ENCODE results near the gene MLF2.

The MLF2 gene

DNA sequence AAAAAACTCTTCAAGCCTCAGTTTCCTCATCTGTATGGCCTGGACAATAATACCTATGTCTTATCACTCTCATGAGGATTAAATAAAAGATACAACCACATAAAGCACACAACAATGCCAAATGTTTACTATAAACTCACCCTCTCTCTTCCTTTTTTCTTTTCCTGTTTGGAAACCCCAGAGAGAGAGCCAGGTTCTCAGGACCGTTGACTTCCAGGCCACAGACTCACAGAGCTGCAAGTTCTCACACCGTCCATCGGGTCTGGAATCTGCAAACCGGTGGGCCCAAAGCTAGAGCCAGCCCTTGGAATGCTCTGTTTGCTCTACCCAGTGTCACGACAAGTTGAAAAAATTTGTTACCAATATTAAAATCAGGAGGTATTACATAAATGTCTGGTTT lies 31.8 kb upstream of the MLF2 start:
- Histone ChIP-seq H3K27ac (no peak overlapping the region), H3K4me3 (ENCODE audit: low read depth, low read length) (no peak overlapping the region), H3K36me3 (replicated peaks) (no peaks in the 10 kb centered on the region), H3K27me3 (replicated peaks) (no peaks in the 10 kb centered on the region)
- in situ Hi-C loops (cut with HindIII; ENCODE audit: low pct_ligation_motif_present, low sequenced_read_pairs) = no loop called here
- TF ChIP-seq, protein P1, sequence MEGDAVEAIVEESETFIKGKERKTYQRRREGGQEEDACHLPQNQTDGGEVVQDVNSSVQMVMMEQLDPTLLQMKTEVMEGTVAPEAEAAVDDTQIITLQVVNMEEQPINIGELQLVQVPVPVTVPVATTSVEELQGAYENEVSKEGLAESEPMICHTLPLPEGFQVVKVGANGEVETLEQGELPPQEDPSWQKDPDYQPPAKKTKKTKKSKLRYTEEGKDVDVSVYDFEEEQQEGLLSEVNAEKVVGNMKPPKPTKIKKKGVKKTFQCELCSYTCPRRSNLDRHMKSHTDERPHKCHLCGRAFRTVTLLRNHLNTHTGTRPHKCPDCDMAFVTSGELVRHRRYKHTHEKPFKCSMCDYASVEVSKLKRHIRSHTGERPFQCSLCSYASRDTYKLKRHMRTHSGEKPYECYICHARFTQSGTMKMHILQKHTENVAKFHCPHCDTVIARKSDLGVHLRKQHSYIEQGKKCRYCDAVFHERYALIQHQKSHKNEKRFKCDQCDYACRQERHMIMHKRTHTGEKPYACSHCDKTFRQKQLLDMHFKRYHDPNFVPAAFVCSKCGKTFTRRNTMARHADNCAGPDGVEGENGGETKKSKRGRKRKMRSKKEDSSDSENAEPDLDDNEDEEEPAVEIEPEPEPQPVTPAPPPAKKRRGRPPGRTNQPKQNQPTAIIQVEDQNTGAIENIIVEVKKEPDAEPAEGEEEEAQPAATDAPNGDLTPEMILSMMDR (IDR thresholded peaks at IDR 0.05; ENCODE audit: low read depth, low read length, missing control alignments) = no peak
- DNase-seq = no peak

DNA sequence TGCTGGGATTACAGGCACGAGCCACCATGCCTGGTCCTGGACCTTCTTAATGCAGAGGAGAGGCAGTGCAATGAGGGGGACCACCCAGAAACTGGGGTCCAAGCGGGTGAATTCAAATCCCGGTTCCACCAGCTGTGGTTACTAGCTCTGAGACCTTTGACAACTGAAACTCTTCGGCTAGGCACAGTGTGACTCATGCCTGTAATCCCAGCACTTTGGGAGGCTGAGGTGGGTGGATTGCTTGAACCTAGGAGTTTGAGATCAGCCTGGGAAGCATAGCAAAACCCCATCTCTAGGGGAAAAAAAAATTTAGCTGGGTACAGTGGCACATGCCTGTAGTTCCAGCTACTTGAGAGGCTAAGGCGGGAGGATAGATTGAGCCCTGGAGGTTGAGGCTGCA lies 31.4 kb upstream of the MLF2 start:
- Histone ChIP-seq H3K36me3 (replicated peaks) (no peaks in the 10 kb centered on the region), H3K4me3 (ENCODE audit: low read depth, low read length) (no peak overlapping the region), H3K27ac (no peak overlapping the region), H3K27me3 (replicated peaks) (no peaks in the 10 kb centered on the region)
- TF ChIP-seq, protein P1 (IDR thresholded peaks at IDR 0.05; ENCODE audit: low read depth, low read length, missing control alignments) = no peak
- DNase-seq = no peak
- in situ Hi-C loops (cut with HindIII; ENCODE audit: low pct_ligation_motif_present, low sequenced_read_pairs) = no loop called here

- Histone ChIP-seq H3K4me3 (ENCODE audit: low read depth, low read length) (no peak overlapping the region), H3K27me3 (replicated peaks) (no peaks in the 10 kb centered on the region), H3K27ac (no peak overlapping the region), H3K36me3 (replicated peaks) (no peaks in the 10 kb centered on the region)
- in situ Hi-C loops (cut with HindIII; ENCODE audit: low pct_ligation_motif_present, low sequenced_read_pairs) = no loop called here
- TF ChIP-seq, protein P1 (IDR thresholded peaks at IDR 0.05; ENCODE audit: low read depth, low read length, missing control alignments) = no peak
- no peak for DNase-seq
Measured at GRCh38 chr12:6783828-6784227, 30.9 kb upstream of the MLF2 start.

- no peak overlapping the region for H3K27ac ChIP-seq
- no peaks in the 10 kb centered on the region for H3K27me3 ChIP-seq (replicated peaks)
- no peak overlapping the region for H3K4me3 ChIP-seq (ENCODE audit: low read depth, low read length)
- DNase-seq = no peak
- no peaks in the 10 kb centered on the region for H3K36me3 ChIP-seq (replicated peaks)
- TF ChIP-seq, protein P1 (IDR thresholded peaks at IDR 0.05; ENCODE audit: low read depth, low read length, missing control alignments) = no peak
- in situ Hi-C loops (cut with HindIII; ENCODE audit: low pct_ligation_motif_present, low sequenced_read_pairs) = no loop called here
Measured at GRCh38 chr12:6782850-6783566, 30.1 kb upstream of the MLF2 start.

- H3K27me3 ChIP-seq (replicated peaks) = no peaks in the 10 kb centered on the region
- no peaks in the 10 kb centered on the region for H3K36me3 ChIP-seq (replicated peaks)
- DNase-seq = no peak
- in situ Hi-C loops (cut with HindIII; ENCODE audit: low pct_ligation_motif_present, low sequenced_read_pairs) = no loop called here
- TF ChIP-seq, protein P1 (IDR thresholded peaks at IDR 0.05; ENCODE audit: low read depth, low read length, missing control alignments) = no peak
- H3K27ac ChIP-seq = no peak overlapping the region
- H3K4me3 ChIP-seq (ENCODE audit: low read depth, low read length) = no peak overlapping the region
Measured at GRCh38 chr12:6782119-6782518, 29.2 kb upstream of the MLF2 start.

- TF ChIP-seq, protein P1 (IDR thresholded peaks at IDR 0.05; ENCODE audit: low read depth, low read length, missing control alignments) = no peak
- Histone ChIP-seq H3K27me3 (replicated peaks) (no peaks in the 10 kb centered on the region), H3K27ac (no peak overlapping the region), H3K4me3 (ENCODE audit: low read depth, low read length) (no peak overlapping the region), H3K36me3 (replicated peaks) (no peaks in the 10 kb centered on the region)
- no peak for DNase-seq
- in situ Hi-C loops (cut with HindIII; ENCODE audit: low pct_ligation_motif_present, low sequenced_read_pairs) = no loop called here
Measured at GRCh38 chr12:6780573-6780972, 27.6 kb upstream of the MLF2 start.
